ENCODE data around the gene SLC12A3.
"Not testable (repeated sequence)": the region's sequence is repeated elsewhere in the genome, so short reads cannot be mapped to it uniquely, and the experiment has no call there.

Gene SLC12A3

DNA sequence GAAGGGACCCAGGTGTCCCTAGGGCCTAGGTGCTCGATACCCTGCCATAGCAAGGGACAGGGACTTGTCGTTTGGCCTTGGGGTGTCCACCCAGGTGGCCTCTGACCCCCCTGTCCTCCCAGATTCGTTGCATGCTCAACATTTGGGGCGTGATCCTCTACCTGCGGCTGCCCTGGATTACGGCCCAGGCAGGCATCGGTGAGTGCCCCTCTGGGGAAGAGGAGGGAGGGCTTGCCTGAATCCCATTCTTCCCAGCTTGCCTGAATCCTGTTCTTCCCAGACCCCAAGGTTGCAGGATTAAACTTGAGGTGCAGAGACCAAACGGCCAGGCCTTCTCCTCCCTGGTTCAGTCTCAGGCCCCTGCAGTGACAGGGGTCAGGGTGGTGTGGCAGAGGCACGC is 3.2 kb downstream of the SLC12A3 start:
- Mint-ChIP-seq H3K36me3 (ENCODE audit: insufficient read depth) (no peaks in the 10 kb centered on the region), H3K27ac (no peak overlapping the region), H3K27me3 (no peaks in the 10 kb centered on the region), H3K4me1 (ENCODE audit: low read depth in 2 of 2) (peaks cover 15 to 21% of the 10 kb centered on the region in 2 donors), H3K4me3 (no peak overlapping the region), H3K9me3 (no peaks in the 10 kb centered on the region)
- DNase-seq: no peak
- no peak for ATAC-seq (replicated peaks)

DNA sequence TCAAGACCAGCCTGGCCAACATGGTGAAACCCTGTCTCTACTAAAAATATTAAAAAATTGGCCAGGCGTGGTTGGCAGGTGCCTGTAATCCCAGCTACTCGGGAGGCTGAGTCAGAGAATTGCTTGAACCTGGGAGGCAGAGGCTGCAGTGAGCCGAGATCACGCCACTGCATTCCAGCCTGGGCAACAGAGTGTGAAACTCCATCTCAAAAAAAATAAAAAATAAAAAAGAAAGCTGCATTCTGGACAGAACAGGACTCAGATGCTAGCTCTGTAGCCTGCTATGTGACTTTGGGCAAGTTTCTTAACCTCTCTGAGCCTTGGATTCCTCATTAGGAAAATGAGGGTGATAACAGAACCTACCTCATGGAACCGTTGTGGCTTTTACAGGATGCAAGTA is 3.8 kb downstream of the SLC12A3 start:
- not testable (repeated sequence) for H3K27me3 Mint-ChIP-seq; H3K27ac Mint-ChIP-seq; H3K9me3 Mint-ChIP-seq; H3K36me3 Mint-ChIP-seq (ENCODE audit: insufficient read depth); DNase-seq; ATAC-seq (replicated peaks); H3K4me3 Mint-ChIP-seq
- H3K4me1 Mint-ChIP-seq (ENCODE audit: low read depth in 2 of 2): peaks cover 12 to 16% of the 10 kb centered on the region in 2 donors

DNA sequence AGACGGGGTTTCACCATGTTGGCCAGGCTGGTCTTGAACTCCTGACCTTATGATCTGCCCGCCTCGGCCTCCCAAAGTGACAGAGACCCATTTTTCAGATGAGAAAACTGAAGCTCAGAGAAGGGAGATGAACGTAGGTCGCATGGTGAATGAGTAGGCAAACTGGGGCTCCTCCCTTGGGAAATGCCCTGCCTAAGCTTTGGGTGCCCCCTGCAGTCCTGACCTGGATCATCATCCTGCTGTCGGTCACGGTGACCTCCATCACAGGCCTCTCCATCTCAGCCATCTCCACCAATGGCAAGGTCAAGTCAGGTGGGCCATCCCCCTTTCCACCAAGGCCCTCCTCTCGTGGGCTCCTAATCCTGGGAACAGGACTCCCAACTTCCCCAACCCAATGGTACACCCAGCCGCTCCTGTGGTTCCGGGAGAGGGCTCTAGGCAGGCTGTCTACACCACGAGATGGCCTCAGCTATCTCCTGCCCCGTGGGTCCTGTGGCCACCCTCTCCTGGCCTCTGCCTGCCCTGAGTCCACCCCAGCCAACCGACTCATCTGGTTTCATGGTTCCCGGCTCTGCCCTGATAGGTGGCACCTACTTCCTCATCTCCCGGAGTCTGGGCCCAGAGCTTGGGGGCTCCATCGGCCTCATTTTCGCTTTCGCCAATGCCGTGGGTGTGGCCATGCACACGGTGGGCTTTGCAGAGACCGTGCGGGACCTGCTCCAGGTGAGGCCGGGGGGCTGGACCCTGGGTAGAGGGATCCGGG is 4.7 kb downstream of the SLC12A3 start:
- ATAC-seq (replicated peaks) (peak; percentile 42), DNase-seq (peak in 1 of 3 experiments; percentile 31)
- H3K27me3 Mint-ChIP-seq: no peaks in the 10 kb centered on the region
- no peak overlapping the region for H3K4me3 Mint-ChIP-seq
- H3K36me3 Mint-ChIP-seq (ENCODE audit: insufficient read depth): no peaks in the 10 kb centered on the region
- peaks cover 10 to 12% of the 10 kb centered on the region in 2 donors for H3K4me1 Mint-ChIP-seq (ENCODE audit: low read depth in 2 of 2)
- H3K27ac Mint-ChIP-seq: no peak overlapping the region
- H3K9me3 Mint-ChIP-seq: no peaks in the 10 kb centered on the region

DNA sequence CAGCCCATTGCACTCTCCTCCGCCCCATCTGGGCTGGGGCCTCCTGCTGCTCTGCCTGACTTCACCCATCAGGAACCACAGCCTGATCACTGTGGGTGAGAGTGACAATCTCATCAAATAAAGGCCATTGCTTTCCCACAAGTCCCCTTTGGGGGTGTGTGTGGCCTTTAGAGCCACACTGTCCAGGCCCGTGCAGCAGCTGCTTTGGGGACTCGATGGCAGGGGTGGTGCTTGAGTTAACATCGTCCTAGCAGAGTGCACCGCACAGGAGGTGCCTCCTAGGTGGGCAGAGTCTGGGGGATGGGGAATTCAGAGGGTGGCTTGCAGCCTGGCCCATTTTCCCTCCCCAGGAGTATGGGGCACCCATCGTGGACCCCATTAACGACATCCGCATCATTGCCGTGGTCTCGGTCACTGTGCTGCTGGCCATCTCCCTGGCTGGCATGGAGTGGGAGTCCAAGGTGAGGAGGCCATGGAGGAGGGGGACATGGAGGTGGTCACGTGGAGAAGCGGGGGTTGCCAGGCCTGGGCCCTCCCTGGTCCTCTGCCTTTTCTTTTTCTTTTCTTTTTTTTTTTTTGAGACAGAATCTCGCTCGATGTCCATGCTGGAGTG is 5.4 kb downstream of the SLC12A3 start:
- Mint-ChIP-seq H3K27ac (no peak overlapping the region), H3K4me1 (ENCODE audit: low read depth in 2 of 2) (peaks cover 5 to 11% of the 10 kb centered on the region in 2 donors), H3K27me3 (no peaks in the 10 kb centered on the region), H3K36me3 (ENCODE audit: insufficient read depth) (no peaks in the 10 kb centered on the region), H3K9me3 (no peaks in the 10 kb centered on the region), H3K4me3 (no peak overlapping the region)
- ATAC-seq (replicated peaks) (no peak), DNase-seq (no peak)

DNA sequence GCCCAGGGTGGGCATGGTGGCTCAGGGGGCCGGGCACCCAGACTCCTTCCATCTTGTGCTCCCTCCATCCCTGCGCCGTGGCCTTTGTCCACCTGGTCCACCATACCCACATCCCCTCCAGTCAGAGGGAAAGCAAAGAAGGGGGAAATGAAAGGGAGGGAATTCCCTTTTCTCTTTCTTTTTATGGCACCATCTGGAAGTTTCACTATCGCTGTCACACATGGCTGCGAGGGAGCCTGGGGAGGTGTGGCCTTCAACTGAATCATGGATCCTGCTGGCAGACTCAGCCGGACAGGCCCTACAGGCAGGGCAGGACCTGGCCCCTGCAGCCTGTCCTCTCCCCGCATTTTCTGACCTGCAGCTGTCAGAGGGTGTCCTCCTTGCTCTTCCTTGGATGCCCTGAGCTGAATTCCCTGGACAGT is 6.2 kb downstream of the SLC12A3 start:
- H3K9me3 Mint-ChIP-seq: no peaks in the 10 kb centered on the region
- H3K27me3 Mint-ChIP-seq: no peaks in the 10 kb centered on the region
- ATAC-seq (replicated peaks): no peak
- H3K36me3 Mint-ChIP-seq (ENCODE audit: insufficient read depth): no peaks in the 10 kb centered on the region
- DNase-seq: no peak
- no peak overlapping the region for H3K27ac Mint-ChIP-seq
- H3K4me1 Mint-ChIP-seq (ENCODE audit: low read depth in 2 of 2): peaks cover 5 to 11% of the 10 kb centered on the region in 2 donors
- H3K4me3 Mint-ChIP-seq: no peak overlapping the region

DNA sequence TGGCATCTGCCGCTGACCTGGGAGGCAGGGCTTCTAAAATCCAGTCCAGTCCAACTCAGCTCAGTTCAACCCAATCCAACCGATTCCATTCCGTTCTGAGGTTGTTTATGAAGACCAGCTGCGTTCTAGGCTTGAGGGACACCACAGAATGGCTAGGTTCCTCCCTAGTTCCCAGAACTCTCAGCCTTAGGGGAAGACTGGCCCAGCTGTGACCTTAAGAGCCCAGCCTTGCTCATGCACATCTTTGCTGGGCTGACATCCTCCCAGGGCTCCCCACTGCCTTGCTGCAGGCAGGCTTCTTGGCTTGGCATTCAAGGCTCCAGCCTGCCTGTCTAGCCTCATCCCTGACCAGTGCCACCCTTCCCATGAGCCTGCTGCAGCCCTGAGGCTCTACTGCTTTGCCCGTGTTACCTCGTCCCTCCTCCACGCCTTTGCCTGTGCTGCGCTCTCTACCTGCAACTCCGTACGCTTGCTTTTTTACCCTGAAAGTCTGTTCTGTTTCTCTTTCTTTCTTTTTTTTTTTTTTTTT is 7.9 kb downstream of the SLC12A3 start:
- Mint-ChIP-seq H3K4me1 (ENCODE audit: low read depth in 2 of 2) (peaks cover 0 to 4% of the 10 kb centered on the region in 2 donors), H3K27ac (no peak overlapping the region), H3K36me3 (ENCODE audit: insufficient read depth) (no peaks in the 10 kb centered on the region), H3K9me3 (no peaks in the 10 kb centered on the region), H3K4me3 (no peak overlapping the region), H3K27me3 (no peaks in the 10 kb centered on the region)
- ATAC-seq (replicated peaks): no peak
- no peak for DNase-seq

DNA sequence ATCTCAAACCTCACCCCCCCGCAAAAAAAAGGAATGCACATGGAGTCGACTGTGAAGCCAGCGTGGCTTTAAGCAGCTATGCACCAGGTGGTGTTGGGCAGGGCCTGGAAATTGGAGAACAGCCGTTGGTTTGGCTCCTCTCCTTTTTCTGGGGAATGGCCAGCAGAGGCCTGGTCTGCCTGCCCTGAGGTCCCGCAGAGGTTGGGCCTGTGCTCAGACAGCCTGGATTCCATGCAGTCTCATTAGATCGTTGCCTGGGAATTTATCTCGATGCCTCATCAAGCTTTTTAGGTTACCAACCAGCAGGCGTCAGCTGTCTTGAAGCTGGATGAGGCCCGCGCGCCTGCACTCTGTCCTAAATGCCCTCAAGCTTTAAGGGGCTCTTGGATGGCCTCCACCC is 9.8 kb downstream of the SLC12A3 start:
- Mint-ChIP-seq H3K4me1 (ENCODE audit: low read depth in 2 of 2) (peaks cover 0 to 2% of the 10 kb centered on the region in 2 donors), H3K9me3 (no peaks in the 10 kb centered on the region), H3K27me3 (no peaks in the 10 kb centered on the region), H3K36me3 (ENCODE audit: insufficient read depth) (no peaks in the 10 kb centered on the region), H3K4me3 (no peak overlapping the region), H3K27ac (no peak overlapping the region)
- ATAC-seq (replicated peaks) (no peak), DNase-seq (no peak)

DNA sequence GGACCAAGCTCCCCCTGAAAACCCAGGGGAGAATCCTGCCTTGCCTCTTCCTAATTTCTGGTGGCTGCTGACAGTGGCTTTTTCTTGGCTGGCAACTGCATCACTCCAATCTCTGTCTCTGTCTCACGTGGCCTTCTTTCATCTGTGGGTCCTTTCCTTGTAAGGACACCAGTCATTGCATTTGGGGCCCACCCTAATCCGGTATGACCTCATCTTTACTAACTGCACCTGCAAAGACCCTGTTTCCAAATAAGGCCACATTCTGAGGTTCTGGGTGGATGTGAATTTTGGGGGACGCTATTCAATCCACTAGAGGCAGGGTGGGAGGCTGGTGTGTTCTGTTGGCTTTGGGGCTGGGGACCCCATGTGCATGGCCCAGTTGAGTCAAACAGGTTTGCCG is 11.0 kb downstream of the SLC12A3 start:
- Mint-ChIP-seq H3K27ac (no peak overlapping the region), H3K36me3 (ENCODE audit: insufficient read depth) (no peaks in the 10 kb centered on the region), H3K27me3 (no peaks in the 10 kb centered on the region), H3K4me3 (no peak overlapping the region), H3K9me3 (no peaks in the 10 kb centered on the region), H3K4me1 (ENCODE audit: low read depth in 2 of 2) (no peaks in the 10 kb centered on the region)
- ATAC-seq (replicated peaks): no peak
- DNase-seq: no peak

DNA sequence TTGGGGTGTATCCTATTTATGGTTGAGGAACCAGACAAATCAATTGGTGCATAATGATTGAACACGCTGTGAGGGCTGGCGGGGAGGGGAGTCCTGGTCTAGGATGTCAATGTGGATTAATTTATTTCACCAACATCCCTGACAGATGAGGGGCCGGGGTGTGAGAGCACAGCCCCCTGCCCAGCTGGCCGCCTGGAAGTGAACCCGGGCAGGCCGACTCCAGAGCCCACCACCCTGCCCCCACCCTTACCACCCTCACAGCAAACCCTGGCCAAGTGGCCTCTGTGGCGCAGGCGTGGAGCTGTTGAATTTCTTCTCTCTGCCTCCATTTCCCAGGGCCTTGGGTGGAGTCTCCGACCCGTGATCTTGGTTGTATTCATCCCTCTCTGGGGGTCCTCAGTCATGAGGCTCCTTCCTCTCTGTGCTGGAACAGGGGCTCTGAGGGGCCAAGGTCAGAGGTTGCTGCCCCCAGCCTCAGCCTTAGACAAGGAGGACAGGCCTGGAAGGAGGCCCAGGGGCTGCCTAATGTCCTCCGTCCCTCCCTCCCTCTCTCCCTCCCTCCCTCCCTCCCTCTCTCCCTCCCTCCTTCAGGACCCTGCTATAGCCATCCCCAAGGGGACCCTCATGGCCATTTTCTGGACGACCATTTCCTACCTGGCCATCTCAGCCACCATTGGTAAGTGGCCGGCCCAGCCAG is 12.6 kb downstream of the SLC12A3 start:
- Mint-ChIP-seq H3K9me3 (no peaks in the 10 kb centered on the region), H3K27ac (no peak overlapping the region), H3K36me3 (ENCODE audit: insufficient read depth) (no peaks in the 10 kb centered on the region), H3K4me1 (ENCODE audit: low read depth in 2 of 2) (no peaks in the 10 kb centered on the region), H3K4me3 (no peak overlapping the region), H3K27me3 (no peaks in the 10 kb centered on the region)
- ATAC-seq (replicated peaks): no peak
- DNase-seq: no peak

DNA sequence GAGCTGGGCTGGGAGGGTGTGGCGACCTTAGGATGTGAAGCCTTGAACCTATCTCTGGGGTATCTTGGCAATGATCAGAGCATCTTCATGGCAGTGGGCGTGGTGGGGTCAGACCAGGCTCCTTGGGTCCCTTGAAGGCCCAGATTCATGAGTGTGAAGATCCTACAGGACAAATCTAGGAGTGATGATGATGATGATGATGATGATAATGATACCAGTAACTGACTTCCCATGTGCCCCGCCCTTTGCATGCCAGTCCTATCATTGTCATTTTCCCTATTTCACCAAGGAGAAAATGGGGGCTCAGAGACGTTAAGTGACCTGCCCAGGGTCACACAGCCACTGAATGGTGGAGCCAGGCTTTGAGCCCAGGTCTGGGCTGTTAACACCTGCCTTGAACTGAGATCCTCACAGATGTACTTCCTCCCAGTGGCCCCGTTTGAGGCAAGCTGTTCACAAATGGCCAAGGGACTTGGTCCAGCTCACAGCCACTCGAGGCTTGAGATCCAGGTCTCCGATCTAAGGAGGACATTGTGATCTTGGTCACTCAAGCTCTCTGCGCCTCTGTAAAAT is 13.4 kb downstream of the SLC12A3 start:
- H3K27ac Mint-ChIP-seq: no peak overlapping the region

DNA sequence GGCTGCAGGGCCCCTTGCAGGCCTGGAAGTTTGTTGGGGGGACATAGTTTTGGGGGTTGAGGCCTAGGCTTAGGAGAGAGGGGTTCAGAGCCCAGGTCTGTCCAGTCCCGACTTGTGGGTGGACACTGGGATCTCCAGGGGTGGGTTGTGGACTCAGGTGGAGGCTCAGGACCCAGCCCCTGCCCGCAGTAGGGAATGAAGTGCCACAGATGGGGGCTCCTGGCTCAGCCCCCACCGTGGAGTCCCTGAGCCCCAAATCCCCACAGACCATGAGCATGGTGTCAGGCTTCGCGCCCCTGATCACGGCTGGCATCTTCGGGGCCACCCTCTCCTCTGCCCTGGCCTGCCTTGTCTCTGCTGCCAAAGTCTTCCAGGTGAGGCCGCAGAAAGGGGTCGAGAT is 14.3 kb downstream of the SLC12A3 start:
- Mint-ChIP-seq H3K36me3 (ENCODE audit: insufficient read depth) (no peaks in the 10 kb centered on the region), H3K9me3 (no peaks in the 10 kb centered on the region), H3K4me1 (ENCODE audit: low read depth in 2 of 2) (no peaks in the 10 kb centered on the region), H3K27ac (no peak overlapping the region), H3K4me3 (no peak overlapping the region), H3K27me3 (no peaks in the 10 kb centered on the region)
- no peak for DNase-seq
- no peak for ATAC-seq (replicated peaks)

More for the DNA sequence above, 13.4 kb downstream of the SLC12A3 start:
- Mint-ChIP-seq H3K4me1 (ENCODE audit: low read depth in 2 of 2) (no peaks in the 10 kb centered on the region), H3K9me3 (no peaks in the 10 kb centered on the region), H3K36me3 (ENCODE audit: insufficient read depth) (no peaks in the 10 kb centered on the region), H3K4me3 (no peak overlapping the region), H3K27me3 (no peaks in the 10 kb centered on the region)
- ATAC-seq (replicated peaks): no peak
- DNase-seq: no peak

DNA sequence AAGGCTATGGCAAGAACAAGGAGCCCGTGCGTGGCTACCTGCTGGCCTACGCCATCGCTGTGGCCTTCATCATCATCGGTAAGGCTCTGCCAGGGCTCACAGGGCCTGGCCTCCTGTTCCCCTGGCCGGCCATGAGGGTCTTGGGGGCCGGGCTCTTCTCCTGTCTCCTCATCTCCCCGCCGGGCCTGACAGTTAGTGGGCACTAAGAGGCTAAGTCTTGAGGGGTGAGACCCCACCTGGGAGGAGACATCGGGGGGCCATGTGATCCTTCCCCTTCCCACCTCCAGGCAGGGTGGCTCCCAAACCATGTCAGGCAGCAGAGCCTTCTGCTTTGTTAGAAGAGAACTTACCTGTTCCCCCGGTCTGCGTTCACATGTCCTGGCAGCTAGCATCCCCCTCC is 15.2 kb downstream of the SLC12A3 start:
- H3K36me3 Mint-ChIP-seq (ENCODE audit: insufficient read depth): no peaks in the 10 kb centered on the region
- H3K27ac Mint-ChIP-seq: no peak overlapping the region
- DNase-seq: no peak
- no peaks in the 10 kb centered on the region for H3K4me1 Mint-ChIP-seq (ENCODE audit: low read depth in 2 of 2)
- ATAC-seq (replicated peaks): no peak
- no peaks in the 10 kb centered on the region for H3K27me3 Mint-ChIP-seq
- no peak overlapping the region for H3K4me3 Mint-ChIP-seq
- no peaks in the 10 kb centered on the region for H3K9me3 Mint-ChIP-seq

DNA sequence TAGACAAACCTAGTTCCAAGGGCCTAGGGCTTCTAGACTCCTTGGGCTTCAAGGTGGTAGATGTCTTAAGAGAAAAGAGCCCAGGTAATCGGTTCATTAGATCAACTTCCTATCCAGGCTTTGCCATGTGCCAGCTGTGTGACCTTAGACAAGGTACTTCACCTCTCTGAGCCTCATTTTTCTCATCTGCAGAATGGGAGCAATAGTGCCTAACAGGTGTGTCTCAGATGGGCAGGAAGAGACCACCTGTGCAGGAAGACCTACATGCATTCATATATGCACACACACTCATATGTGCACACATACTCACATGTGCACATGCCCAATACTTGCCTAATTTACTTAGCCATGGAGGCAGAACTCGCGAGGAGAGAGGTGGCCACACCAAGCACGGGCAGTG is 15.7 kb downstream of the SLC12A3 start:
- Mint-ChIP-seq H3K4me1 (ENCODE audit: low read depth in 2 of 2) (no peaks in the 10 kb centered on the region), H3K27me3 (no peaks in the 10 kb centered on the region), H3K27ac (no peak overlapping the region), H3K4me3 (no peak overlapping the region), H3K36me3 (ENCODE audit: insufficient read depth) (no peaks in the 10 kb centered on the region), H3K9me3 (no peaks in the 10 kb centered on the region)
- no peak for DNase-seq
- no peak for ATAC-seq (replicated peaks)
